ENCODE data around the gene TMEM169. TPM values are rescaled to one million over a fixed set of nuclear protein-coding genes. Genes with fewer than 3 reads are reported as not detected.

Gene TMEM169, protein sequence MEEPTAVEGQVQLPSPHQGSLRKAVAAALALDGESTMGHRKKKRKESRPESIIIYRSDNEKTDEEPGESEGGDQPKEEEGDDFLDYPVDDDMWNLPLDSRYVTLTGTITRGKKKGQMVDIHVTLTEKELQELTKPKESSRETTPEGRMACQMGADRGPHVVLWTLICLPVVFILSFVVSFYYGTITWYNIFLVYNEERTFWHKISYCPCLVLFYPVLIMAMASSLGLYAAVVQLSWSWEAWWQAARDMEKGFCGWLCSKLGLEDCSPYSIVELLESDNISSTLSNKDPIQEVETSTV
- total RNA-seq: 0.21 TPM

DNA sequence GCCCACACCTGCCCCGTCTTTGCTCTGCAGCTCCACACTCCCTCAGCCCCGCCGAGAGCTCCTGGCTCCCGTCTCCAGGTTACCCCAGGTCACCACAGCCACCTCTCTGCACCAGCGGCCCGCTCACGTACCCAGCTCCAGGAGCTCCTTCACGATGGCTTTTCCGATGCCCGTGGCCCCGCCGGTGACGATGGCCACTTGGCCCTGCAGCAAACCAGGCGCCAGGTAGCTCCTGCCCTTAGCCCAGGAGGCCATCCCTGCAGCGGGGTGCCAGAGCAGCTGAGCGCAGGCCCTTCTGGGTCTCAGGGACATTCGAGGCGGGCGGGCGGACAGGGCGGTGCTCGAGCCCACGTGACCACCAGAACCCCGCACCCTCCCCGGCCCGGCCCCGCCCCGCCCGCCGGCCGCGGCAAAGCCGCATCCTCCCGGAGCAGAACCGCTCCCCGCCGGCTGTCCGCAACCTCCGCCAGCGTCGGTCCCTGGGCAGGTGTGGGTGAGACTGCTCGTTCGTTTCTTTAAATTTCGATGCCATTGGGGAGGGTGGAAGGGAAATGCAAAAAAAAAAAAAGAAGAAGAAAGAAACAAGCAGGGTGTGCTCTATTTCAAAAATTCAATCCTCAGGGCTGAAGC lies at the start of gene TMEM169, which contains the start of gene PECR:
TSS of gene TMEM169 (plus strand) at position 433 of the 630 bp plus-strand sequence. CDS start 14,045 bp downstream, outside the sequence.
TSS of gene PECR (minus strand) at position 323 of the 630 bp plus-strand sequence. CDS start at position 255, 68 bp downstream.
- peak; percentile 79 for DNase-seq (ENCODE audit: low spot score)

DNA sequence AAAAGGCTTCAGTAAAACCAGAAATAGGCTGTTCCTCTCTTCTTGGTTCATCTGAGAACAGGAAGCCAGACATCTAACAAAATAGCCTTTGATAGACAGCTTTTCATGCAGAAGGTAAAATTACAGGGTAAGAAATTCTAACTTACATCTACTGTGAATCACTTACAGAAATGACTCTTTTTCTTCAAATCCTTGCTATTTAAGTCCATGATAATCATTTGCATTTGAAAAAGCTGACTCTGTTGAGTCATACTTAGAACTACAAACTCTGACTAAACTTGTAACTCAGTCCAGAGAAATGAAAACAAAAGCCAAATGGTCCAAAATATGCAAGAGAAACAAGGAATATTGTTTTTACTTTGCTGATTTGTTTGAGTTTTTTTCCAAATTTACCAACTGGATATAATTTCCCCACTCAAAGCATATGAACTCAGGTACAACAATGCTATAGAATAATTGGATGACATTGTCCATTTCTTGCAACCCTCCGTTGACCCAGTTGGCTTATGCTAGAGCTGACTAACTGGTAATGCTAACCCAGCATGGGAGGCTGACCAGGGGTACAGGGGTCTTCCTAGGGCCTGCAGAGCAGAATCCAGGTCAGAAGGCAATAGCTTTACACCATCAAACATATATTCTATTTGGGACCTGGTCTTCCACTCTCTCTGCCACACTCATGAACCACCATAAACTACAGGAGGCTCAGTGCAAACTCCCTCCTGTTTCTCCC lies 49.6 kb upstream of the TMEM169 start:
- DNase-seq (ENCODE audit: low spot score): no peak

DNA sequence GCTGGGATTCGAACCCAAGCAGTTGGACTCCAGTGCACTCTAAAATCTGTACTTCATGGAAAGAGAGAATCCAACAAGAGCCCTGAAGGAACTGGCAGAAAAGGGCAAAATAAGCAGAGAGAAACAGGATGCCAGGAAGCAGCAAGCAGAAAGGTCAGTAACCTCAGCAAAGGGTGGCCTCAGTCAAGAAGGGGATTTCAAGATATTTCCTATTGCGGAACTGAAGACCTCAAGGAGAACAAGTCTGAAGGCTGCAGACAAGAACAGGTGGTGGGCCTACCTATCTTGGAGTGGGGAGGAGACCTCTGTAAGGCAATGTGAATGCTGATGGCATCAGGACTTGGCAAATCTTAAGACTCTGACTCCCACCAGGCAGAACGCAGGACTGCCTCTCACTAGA lies 48.3 kb upstream of the TMEM169 start:
- no peak for DNase-seq (ENCODE audit: low spot score)

DNA sequence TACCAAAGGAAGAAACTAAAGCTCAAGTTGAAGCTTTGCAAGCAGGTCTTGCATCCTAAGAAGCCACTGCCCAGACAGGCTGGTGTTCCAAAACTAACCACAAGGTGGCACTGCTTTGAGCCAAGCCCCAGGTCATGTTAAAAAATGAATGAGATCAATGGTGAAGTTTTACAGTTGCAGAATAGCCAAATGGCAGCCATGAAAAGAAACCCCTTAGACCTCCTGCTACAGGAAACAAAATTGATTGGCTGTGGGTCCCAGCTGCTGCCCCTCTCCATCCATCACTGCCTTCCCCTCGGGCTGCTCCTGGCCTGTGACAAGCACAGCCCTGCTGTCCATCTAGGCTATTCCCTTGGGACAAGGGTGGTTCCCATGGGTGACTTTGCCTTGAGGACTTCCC lies 47.7 kb upstream of the TMEM169 start:
- peak; percentile 79 for DNase-seq (ENCODE audit: low spot score)

DNA sequence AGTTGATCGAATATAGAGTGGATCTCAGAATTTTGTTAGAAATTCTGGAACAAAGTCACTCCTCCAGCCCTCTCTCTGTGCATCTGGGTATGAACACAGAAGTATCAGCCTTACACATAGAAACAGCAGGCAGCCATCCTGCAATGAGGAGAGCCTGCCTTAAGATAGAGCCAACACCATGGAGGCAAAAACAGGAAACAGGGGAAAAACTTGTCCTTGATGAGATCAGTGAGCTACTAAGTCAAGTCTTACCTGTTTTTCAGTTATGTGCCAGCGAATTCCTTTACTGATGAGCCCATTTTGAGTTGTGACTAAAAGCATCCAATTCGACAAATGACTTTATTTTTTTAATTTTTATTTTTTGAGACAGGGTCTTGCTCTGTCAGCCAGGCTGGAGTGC lies 41.8 kb upstream of the TMEM169 start:
- DNase-seq (ENCODE audit: low spot score): no peak

DNA sequence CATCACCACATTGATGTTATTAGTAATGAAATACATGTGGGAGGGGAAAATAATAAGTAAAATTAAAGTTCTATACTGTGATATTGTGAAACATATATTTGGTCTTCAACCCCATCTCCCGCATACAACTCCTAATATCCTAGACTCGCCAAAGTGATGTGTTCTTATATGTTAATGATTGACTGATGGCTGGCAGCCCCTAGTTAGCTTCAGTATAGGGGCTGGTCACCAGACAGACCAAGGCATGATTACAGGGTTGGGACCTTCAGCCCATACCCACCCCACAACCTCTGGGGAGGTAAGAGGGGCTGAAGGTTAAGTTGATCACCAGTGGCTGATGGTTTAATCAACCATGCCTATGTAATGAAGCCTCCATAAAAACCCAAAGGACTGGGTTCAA lies 40.3 kb upstream of the TMEM169 start:
- DNase-seq (ENCODE audit: low spot score): no peak

DNA sequence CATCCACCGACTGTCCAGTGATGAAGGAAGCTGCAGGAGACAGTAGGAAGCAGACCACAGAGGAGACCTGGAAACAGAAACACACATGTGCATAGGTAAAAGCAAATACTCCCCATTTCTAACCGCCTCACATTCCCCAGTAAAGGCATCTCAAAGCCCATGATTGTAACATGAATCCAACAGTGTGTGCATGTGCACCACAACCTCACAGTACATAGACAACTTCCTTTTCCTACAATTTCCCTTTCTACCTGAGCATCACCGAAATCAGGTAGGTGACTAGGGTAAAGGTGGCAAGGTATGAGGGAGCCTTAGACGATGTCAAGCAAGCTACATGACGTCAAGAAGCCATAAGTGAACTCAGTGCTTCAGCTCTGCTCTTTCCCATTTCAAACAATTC lies 37.8 kb upstream of the TMEM169 start:
- DNase-seq (ENCODE audit: low spot score): no peak

DNA sequence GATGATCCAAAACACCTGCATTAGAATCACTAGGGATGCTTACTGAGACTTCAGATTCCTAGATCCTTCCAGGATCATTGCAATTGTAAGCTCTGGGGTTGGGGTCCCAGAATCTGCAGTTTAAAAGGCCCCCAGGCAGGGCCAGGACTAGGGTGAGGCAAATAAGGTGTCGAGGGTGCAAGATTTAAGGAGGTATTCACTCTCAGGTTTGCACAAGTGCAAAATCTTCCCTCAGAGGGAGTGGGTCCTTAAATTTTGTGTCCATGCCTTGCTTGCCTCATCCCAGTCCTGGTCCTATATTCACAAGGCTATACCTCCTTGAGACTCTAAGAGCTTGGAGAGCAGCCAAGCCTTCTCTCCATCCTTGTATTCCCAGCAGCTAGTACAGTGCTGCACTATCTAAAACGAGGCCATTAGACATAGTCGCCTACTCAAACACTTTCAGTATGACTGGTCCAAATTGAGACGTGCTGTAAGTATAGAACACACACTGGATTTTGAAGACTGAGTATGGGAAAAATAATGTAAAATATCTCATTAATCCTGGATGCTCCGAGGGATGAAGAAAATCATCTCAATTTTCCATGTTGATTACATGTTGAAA lies 36.7 kb upstream of the TMEM169 start:
- no peak for DNase-seq (ENCODE audit: low spot score)

DNA sequence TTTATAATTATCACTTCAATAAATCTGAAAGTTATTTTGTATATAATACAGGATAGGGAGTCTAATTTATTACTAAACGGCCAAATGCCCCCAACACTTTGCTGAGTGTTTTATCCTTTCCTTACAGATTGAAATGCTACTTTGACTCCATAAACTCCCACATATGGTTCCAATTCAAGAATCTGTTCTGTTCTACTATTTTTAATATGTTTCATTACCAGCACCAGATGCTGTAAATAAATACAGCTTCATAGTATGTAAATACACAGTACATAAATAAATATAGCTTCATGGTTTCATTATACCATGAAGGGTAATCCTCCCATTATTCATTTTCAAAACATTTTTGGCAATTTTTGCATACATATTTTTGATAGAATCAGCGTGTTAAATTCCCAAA lies 34.3 kb upstream of the TMEM169 start:
- no peak for DNase-seq (ENCODE audit: low spot score)

DNA sequence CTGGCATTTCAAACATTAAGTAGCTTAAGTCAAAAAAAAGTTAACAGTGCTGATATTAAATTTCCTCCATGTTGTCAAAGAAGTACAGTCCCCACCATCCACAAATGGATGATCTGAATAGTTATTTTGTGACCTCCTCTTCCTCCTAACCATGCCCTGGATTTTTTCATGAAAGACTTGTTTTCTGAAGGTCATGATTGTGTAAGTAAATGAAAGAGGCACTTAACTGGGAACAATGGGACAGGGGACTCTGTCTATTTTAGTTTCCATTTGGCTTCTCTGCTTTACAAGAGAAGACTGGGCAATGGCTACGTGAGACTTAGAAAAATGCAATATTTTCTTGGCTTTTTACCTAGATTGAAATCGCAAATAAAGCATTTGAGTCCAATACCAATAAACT lies 32.3 kb upstream of the TMEM169 start:
- DNase-seq (ENCODE audit: low spot score): no peak

DNA sequence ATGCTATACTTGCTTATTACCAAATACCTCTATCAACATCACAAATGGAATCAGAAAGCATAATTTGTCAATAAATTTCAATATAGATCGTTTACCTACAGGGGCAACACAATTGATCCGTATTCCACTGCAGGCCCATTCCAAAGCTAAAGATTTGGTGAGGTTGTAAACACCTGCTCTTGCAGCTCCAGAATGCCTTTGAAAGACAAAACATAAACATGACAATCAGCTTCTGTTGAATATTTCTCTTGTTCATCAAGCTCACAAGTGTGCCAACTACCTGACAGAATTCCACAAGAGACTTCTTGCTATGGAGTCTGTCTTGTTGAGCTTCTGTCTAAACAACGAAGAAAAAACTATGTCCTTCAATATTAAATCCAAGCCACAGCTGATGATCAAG lies 30.4 kb upstream of the TMEM169 start:
- DNase-seq (ENCODE audit: low spot score): no peak

DNA sequence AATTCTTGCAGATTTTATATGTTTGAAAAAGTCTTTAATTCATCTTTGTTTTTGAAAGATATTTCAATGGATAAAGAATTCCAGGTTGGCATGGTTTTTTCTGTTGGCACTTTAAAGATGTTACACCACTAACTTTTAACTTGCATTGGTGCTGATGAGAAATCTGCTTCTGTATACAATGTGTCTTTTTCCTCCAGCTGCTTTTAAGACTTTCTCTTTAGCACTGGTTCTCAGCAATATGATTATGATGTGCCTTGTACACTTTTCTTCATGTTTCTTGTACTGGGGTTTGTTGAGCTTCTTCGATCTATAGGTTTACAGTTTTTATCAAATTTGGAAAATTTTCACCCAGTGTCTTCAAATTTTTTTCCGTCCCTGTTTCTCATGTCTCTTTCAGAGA lies 29.3 kb upstream of the TMEM169 start:
- no peak for DNase-seq (ENCODE audit: low spot score)

DNA sequence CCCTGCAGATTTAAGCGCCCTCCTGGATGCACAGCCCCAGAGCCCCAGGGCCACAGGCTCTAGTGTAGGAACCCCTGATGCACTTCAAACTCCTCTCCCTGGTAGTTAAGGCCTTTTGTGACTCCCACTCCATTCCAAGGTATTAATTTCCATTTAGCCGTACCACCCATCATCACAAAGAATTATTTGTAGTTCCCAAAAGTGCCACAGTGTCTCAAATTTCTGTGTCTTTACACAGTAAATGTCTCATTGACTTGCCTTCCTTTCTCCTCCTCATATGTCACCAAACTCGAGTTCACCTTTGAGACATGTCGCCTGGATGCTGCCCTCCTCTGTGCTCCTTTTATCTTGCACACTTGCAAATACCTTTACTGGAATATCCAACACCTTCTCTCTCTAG lies 26.0 kb upstream of the TMEM169 start:
- DNase-seq (ENCODE audit: low spot score): no peak

DNA sequence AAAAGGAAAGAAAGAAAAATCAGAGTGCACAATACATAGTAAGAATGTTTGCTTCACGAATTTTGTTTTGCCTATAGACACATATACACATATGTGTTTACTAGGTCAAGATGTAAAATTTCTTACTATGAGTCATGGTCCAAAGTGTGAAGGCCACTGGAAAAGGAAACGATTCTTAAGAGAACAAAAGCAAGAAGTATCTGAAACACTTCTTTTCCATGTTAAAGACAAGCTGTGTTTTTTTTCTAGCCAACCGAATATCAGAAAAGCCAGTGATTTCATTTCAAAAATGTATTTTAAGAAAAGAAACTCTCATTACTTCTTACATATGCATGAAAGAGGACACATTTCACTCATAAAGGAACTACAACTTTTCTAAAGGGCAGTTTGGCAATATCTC lies 25.0 kb upstream of the TMEM169 start:
- DNase-seq (ENCODE audit: low spot score): no peak

DNA sequence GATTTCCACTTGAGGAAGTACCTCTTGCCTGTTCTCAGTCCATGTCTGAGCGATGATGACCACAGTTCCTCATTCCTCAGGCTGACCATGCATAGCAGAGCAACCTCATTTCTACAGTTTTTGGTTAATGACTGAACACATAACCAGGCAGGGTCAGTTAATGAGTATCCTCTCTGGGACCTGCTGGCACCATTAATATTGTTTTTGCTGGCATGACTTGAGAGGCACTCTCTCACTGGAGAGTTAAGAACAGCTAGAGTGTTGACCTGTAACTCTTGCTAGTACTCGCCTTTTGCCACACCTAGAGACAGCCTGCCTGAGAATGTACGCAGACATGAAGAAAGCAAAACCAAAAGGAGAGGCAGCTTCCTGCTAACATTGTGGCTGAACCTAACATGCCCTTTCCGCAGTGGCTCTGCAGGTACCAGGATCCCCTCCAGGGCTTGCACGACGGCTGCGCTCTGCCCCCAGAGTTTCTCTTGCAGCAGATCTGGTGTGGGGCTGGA lies 24.0 kb upstream of the TMEM169 start:
- DNase-seq (ENCODE audit: low spot score): peak; percentile 64

DNA sequence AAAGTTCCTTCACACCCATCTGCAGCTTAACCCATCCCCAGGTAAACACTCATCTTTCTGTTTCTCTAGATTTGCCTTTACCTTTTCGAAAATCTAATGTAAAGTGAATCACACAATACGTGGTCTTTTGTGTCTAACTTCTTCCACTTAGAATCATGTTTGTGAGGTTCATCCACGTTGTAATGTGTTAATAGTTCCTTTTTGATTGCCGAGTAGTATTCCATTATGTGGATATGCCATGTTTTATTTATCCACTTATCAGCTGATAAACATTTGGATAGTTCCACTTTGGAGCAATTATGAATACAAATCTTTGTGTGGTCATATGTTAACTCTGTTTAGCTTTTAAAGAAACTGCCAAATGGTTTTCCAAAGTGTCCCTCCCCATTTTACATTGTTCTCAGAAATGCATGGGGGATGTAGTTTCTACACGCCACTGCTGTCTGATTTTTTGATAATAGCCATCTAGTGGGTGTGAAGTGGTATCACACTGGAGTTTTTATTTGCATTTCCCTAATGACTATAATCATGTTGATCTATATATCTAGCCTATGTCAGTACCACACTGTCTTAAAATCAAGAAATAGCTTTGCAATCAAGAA lies 22.4 kb upstream of the TMEM169 start:
- no peak for DNase-seq (ENCODE audit: low spot score)

DNA sequence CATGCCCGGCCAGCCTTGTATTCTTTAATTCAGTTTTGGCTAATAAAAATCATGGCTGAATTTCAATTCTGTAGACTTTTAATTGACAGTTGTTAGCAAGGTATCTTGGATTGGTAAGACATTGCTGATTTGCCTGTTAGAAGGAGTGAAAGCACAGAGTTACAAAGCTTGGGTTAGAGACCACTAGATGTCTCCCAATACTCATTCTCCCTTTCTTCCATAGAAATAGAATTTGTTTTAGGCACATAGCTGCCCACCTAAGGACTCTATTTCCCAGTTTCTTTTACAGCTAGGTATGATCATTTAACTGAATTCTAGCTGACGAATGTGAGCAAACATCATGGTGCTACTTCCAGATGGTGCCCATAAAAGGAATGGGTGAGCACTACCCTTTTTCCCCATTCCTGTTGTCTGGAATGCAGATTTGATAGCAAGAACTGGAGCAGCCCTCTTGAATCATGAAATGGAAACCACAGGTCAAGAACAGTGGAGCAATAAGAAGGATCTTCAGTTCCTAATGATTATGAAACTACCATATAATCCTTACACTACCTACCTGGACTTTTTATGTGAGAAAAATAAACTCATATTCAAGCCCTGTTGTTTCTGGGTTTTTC lies 17.6 kb upstream of the TMEM169 start:
- DNase-seq (ENCODE audit: low spot score): no peak

DNA sequence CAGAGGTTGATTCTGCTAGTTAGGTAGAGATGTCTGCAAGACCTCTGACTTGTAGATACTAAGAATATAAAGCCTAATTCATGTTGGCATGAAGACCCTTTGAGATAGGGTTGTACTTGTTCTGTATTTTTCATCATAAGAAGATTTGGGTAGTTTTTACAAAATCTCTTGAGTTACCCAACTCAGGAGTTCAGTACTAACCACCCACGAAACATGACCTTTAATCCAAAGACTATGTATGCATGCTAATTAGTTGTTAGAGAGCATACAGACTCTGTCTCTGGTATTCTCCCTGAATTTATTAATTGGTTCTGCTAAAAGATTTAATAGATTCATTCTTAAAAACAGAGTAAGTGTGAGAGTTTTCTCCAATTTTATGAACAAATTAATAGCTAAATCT lies 17.1 kb upstream of the TMEM169 start:
- DNase-seq (ENCODE audit: low spot score): no peak

DNA sequence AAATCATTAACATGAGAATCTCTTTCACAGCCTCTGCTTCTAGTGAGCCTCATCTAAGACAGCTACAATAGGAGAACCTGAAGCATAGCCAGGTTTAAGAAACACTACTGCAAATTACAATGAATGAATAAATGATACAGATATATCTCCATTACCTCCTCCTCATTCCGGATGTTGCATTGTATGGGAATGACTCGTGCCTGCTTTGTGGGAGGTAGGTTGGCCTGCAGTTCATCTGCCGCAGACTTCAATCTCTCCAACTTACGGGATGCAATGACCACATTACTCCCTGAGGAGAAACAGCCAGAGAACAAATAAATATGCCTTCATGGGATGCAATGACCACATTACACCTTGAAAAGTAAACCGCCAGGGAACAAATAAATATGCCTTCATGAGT lies 15.5 kb upstream of the TMEM169 start:
- DNase-seq (ENCODE audit: low spot score): no peak

DNA sequence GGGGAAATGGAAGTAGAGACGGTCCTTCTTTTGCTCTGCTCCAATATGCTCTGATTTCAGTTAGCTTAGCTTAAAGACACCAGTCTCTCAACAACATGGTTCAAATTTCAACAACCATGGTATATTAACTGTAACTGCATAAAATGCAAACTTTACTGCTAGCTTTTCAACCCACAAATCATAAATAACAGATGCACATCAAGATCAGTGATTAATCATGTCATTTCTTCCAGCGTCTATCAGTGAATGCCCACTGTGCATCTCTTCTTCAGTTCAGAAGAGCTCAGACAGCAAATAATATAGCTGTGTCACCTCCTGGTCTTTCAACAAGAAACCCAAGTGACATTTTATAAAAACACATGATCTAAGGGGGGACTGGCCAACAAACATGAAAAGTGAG lies 12.7 kb upstream of the TMEM169 start:
- no peak for DNase-seq (ENCODE audit: low spot score)

DNA sequence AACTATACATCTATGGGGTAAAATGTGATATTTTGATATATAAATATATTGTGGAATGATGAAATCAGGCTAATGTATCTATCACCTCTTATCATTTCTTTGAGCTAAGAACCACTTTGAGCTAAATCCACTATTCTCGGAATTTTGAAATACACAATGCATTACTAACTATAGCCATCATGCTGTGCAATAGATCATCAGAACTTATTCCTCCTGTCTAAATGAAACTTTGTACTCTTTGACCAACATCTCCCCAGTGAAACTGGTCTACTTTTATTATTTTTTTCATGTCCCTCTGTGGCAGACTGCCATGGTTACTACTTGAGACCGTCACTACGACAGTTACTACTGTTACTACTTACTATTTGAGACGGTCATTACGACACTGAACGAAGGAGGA lies 11.5 kb upstream of the TMEM169 start:
- no peak for DNase-seq (ENCODE audit: low spot score)

All from ureter (tissue), 1 donor.